ENCODE measurements around the gene BSG. TPM values are rescaled to one million over a fixed set of nuclear protein-coding genes. Genes with fewer than 3 reads are reported as not detected.

BSG gene
- total RNA-seq, 4 donors from 2014 or later = 182 to 408 (median 289) TPM

DNA sequence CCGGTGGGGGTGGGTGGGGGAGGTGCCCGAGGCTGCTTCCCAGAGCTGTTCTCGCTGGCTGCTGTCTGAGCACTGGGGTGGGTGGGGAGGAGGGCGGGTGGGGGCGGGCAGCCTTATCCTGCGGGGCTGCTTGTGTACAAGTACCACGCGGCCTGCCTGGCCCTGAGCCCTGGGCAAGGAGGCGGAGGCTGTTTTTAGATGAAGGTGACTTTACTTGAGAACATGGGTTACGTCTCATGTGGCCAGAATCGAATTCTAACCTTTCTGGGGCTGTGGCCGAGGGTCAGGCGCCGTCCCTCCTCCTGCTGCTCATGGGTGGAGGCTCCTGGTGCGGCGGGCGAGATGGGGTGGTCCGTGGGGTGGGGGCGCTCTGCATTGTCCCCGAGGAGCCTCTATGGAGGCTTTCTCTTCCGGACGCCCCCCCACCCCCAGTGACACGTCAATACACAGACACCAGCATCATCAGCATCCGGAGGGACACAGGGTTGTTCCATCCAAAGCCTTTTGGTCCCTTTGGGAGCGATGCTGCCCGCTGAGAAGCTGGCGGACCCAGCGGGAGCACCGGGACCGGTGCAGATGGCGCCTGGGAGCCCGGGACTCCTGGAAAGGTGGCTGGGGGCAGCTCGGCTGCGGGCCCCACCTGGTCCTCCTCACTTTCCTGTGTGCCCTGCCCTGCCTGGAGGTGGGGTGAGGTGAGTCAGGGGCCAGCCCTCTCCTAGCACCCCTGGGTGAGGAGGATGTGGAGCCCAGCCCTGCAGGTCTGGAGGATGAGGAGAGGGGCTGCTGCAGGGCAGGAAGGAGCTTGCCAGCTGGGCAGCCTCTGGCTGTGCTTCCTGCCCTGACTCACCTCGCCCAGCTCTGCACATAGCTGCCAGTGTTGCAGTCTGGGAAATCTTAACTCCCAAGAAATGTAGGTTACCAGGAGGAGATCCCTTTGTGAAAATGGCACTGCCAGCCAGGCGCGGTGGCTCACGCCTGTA, 3.4 kb downstream of the BSG start:
- H3K27ac ChIP-seq = peak overlapping the region in 3 of 4 donors; percentile 7 to 52 (median 50)
- WGBS, 2 donors = 63 to 67% methylated on average over 3 to 7 of the region's 38 CpGs
- no peak for TF ChIP-seq POLR2A (IDR thresholded peaks at IDR 0.05)
- TF ChIP-seq, protein P1, sequence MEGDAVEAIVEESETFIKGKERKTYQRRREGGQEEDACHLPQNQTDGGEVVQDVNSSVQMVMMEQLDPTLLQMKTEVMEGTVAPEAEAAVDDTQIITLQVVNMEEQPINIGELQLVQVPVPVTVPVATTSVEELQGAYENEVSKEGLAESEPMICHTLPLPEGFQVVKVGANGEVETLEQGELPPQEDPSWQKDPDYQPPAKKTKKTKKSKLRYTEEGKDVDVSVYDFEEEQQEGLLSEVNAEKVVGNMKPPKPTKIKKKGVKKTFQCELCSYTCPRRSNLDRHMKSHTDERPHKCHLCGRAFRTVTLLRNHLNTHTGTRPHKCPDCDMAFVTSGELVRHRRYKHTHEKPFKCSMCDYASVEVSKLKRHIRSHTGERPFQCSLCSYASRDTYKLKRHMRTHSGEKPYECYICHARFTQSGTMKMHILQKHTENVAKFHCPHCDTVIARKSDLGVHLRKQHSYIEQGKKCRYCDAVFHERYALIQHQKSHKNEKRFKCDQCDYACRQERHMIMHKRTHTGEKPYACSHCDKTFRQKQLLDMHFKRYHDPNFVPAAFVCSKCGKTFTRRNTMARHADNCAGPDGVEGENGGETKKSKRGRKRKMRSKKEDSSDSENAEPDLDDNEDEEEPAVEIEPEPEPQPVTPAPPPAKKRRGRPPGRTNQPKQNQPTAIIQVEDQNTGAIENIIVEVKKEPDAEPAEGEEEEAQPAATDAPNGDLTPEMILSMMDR (IDR thresholded peaks at IDR 0.05) = no peak
- H3K4me1 ChIP-seq = peaks cover 31 to 79% (median 47%) of the 10 kb centered on the region in 3 donors
- peaks cover 11 to 36% (median 14%) of the 10 kb centered on the region in 3 donors for H3K36me3 ChIP-seq
- DNase-seq = no peak
- no peaks in the 10 kb centered on the region for H3K9me3 ChIP-seq
- peak overlapping the region; percentile 8 to 57 (median 14) for H3K4me3 ChIP-seq
- H3K27me3 ChIP-seq = no peaks in the 10 kb centered on the region
- intact Hi-C loops (cut with DNase I) = no loop called here

- Histone ChIP-seq H3K27me3 (no peaks in the 10 kb centered on the region), H3K4me1 (peaks cover 31 to 68% (median 39%) of the 10 kb centered on the region in 3 donors), H3K9me3 (no peaks in the 10 kb centered on the region), H3K27ac (no peak overlapping the region), H3K4me3 (no peak overlapping the region), H3K36me3 (peaks cover 20 to 47% (median 22%) of the 10 kb centered on the region in 3 donors)
- WGBS, 2 donors = 59 to 83% methylated on average over 11 to 14 of the region's 28 CpGs
- no peak for DNase-seq
- intact Hi-C loops (cut with DNase I) = no loop called here
- TF ChIP-seq, protein P1 (IDR thresholded peaks at IDR 0.05) = no peak
- no peak for TF ChIP-seq POLR2A (IDR thresholded peaks at IDR 0.05)
These were observed 4.5 kb downstream of the BSG start for GRCh38 chr19:576768-577438.

GRCh38 chr19:577439-578392, 5.3 kb downstream of the BSG start:
- no peaks in the 10 kb centered on the region for H3K27me3 ChIP-seq
- WGBS, 2 donors = 84 to 91% methylated on average over 7 to 34 of the region's 66 CpGs
- DNase-seq = no peak
- peaks cover 31 to 66% (median 39%) of the 10 kb centered on the region in 3 donors for H3K4me1 ChIP-seq
- intact Hi-C loops (cut with DNase I) = no loop called here
- no peak overlapping the region for H3K27ac ChIP-seq
- H3K36me3 ChIP-seq = peaks cover 28 to 55% (median 29%) of the 10 kb centered on the region in 3 donors
- H3K9me3 ChIP-seq = no peaks in the 10 kb centered on the region
- no peak overlapping the region for H3K4me3 ChIP-seq
- TF ChIP-seq, protein P1 (IDR thresholded peaks at IDR 0.05) = no peak
- no peak for TF ChIP-seq POLR2A (IDR thresholded peaks at IDR 0.05)

GRCh38 chr19:579111-579841, 6.9 kb downstream of the BSG start:
- TF ChIP-seq, protein P1 (IDR thresholded peaks at IDR 0.05) = no peak
- no peak for TF ChIP-seq POLR2A (IDR thresholded peaks at IDR 0.05)
- DNase-seq = no peak
- H3K36me3 ChIP-seq = peaks cover 29 to 67% (median 35%) of the 10 kb centered on the region in 3 donors

More at GRCh38 chr19:579111-579841, 6.9 kb downstream of the BSG start:
- Histone ChIP-seq H3K4me1 (peaks cover 24 to 60% (median 29%) of the 10 kb centered on the region in 3 donors), H3K27me3 (peaks cover 0 to 7% (median 0%) of the 10 kb centered on the region in 4 donors), H3K9me3 (no peaks in the 10 kb centered on the region), H3K27ac (no peak overlapping the region), H3K4me3 (no peak overlapping the region)
- 80% methylated on average over 5 to 9 of the region's 46 CpGs for WGBS, 2 donors
- intact Hi-C loops (cut with DNase I) = no loop called here
